ENCODE data around the gene SCUBE1. TPM values are rescaled to one million over a fixed set of nuclear protein-coding genes. Genes with fewer than 3 reads are reported as not detected.

The SCUBE1 gene
- total RNA-seq, 2 experiments from 2014 or later = not detected

GRCh38 chr22:43313890-43314474, 29.2 kb downstream of the SCUBE1 start:
- no peak overlapping the region for H3K27ac ChIP-seq (ENCODE audit: low read depth, low read length, poor library complexity, severe bottlenecking)
- intact Hi-C loops (cut with micrococcal nuclease; ENCODE audit: unreplicated experiment) = no loop called here
- H2AFZ ChIP-seq (ENCODE audit: low read length) = no peak overlapping the region
- BruUV-seq (replicated peaks) = no TSS peak
- H3K36me3 ChIP-seq (ENCODE audit: insufficient read depth, low read length) = no peaks in the 10 kb centered on the region
- CTCF ChIA-PET (ENCODE audit: unreplicated experiment) = no interaction called here
- no peaks in the 10 kb centered on the region for H3K4me1 ChIP-seq (ENCODE audit: insufficient read depth, low read length, poor library complexity, severe bottlenecking)
- no peak for DNase-seq (ENCODE audit: low spot score)
- no peaks in the 10 kb centered on the region for H3K79me2 ChIP-seq (ENCODE audit: insufficient read depth, low read depth, low read length)
- no peaks in the 10 kb centered on the region for H4K20me1 ChIP-seq (ENCODE audit: insufficient read depth, low read length)
- no peaks in the 10 kb centered on the region for H3K9me2 ChIP-seq (ENCODE audit: insufficient read depth, low read length)
- no peak for TF ChIP-seq EZH2phosphoT487 (IDR thresholded peaks at IDR 0.05; ENCODE audit: borderline replicate concordance, low read depth, low read length)
- no peak for TF ChIP-seq CTCF (conservative IDR thresholded peaks at IDR 0.05; ENCODE audit: low read length)
- H3K4me3 ChIP-seq (ENCODE audit: low read depth, low read length, poor library complexity, severe bottlenecking) = no peak overlapping the region
- POLR2A ChIA-PET = no interaction called here
- no peaks in the 10 kb centered on the region for H3K9me3 ChIP-seq (ENCODE audit: low read length)
- H3K4me2 ChIP-seq (ENCODE audit: low read length) = no peak overlapping the region

- Histone ChIP-seq H3K79me2 (ENCODE audit: insufficient read depth, low read depth, low read length) (no peaks in the 10 kb centered on the region), H3K4me3 (ENCODE audit: low read depth, low read length, poor library complexity, severe bottlenecking) (no peak overlapping the region), H3K36me3 (ENCODE audit: insufficient read depth, low read length) (no peaks in the 10 kb centered on the region), H4K20me1 (ENCODE audit: insufficient read depth, low read length) (no peaks in the 10 kb centered on the region), H2AFZ (ENCODE audit: low read length) (no peak overlapping the region), H3K4me2 (ENCODE audit: low read length) (no peak overlapping the region), H3K9me3 (ENCODE audit: low read length) (no peaks in the 10 kb centered on the region), H3K27ac (ENCODE audit: low read depth, low read length, poor library complexity, severe bottlenecking) (no peak overlapping the region), H3K4me1 (ENCODE audit: insufficient read depth, low read length, poor library complexity, severe bottlenecking) (no peaks in the 10 kb centered on the region), H3K9me2 (ENCODE audit: insufficient read depth, low read length) (no peaks in the 10 kb centered on the region)
- ChIA-PET CTCF (ENCODE audit: unreplicated experiment) (no interaction called here), POLR2A (no interaction called here)
- DNase-seq (ENCODE audit: low spot score) = no peak
- no TSS peak for BruUV-seq (replicated peaks)
- TF ChIP-seq CTCF (conservative IDR thresholded peaks at IDR 0.05; ENCODE audit: low read length) (no peak), EZH2phosphoT487 (IDR thresholded peaks at IDR 0.05; ENCODE audit: borderline replicate concordance, low read depth, low read length) (no peak)
- intact Hi-C loops (cut with micrococcal nuclease; ENCODE audit: unreplicated experiment) = no loop called here
Measured at GRCh38 chr22:43313244-43313889, 29.8 kb downstream of the SCUBE1 start.

- Histone ChIP-seq H4K20me1 (ENCODE audit: insufficient read depth, low read length) (no peaks in the 10 kb centered on the region), H3K36me3 (ENCODE audit: insufficient read depth, low read length) (no peaks in the 10 kb centered on the region), H3K4me2 (ENCODE audit: low read length) (no peak overlapping the region), H3K4me3 (ENCODE audit: low read depth, low read length, poor library complexity, severe bottlenecking) (no peak overlapping the region), H2AFZ (ENCODE audit: low read length) (no peak overlapping the region), H3K4me1 (ENCODE audit: insufficient read depth, low read length, poor library complexity, severe bottlenecking) (no peaks in the 10 kb centered on the region), H3K9me3 (ENCODE audit: low read length) (no peaks in the 10 kb centered on the region), H3K27ac (ENCODE audit: low read depth, low read length, poor library complexity, severe bottlenecking) (no peak overlapping the region), H3K9me2 (ENCODE audit: insufficient read depth, low read length) (no peaks in the 10 kb centered on the region), H3K79me2 (ENCODE audit: insufficient read depth, low read depth, low read length) (no peaks in the 10 kb centered on the region)
- no peak for DNase-seq (ENCODE audit: low spot score)
- no TSS peak for BruUV-seq (replicated peaks)
- intact Hi-C loops (cut with micrococcal nuclease; ENCODE audit: unreplicated experiment) = no loop called here
- ChIA-PET CTCF (ENCODE audit: unreplicated experiment) (no interaction called here), POLR2A (no interaction called here)
- TF ChIP-seq EZH2phosphoT487 (IDR thresholded peaks at IDR 0.05; ENCODE audit: borderline replicate concordance, low read depth, low read length) (no peak), CTCF (conservative IDR thresholded peaks at IDR 0.05; ENCODE audit: low read length) (no peak)
Measured at GRCh38 chr22:43312608-43313007, 30.6 kb downstream of the SCUBE1 start.
